Left lung (tissue), 10 donors: ENCODE data around the gene PPP2R2B. TPM values are rescaled to one million over a fixed set of nuclear protein-coding genes. Genes with fewer than 3 reads are reported as not detected.

ENCODE experiments used
- ATAC-seq: fragments of 200-7000 bp; cut with Tn5 transposase; one replicate; pipeline ENCODE4 v1.9.1; 2020; ENCODE audit warnings: moderate library complexity
- DNase-seq, 4 donors: peaks; one replicate each; pipeline ENCODE4 v3.0.0-alpha.2; 2013 to 2020
- H3K27ac ChIP-seq, 2 donors: fragments of 200-600 bp; sonication (generic) in 1 of 2; one replicate each; pipeline versions ENCODE4 v1.5.0 to v1.8.0; 2020 to 2021
- H3K27me3 ChIP-seq, 2 donors: fragments of 200-600 bp; sonication (generic) in 1 of 2; one replicate each; pipeline versions ENCODE4 v1.5.0 to v1.8.0; 2020 to 2021
- H3K36me3 ChIP-seq, 2 donors: fragments of 200-600 bp; sonication (generic) in 1 of 2; one replicate each; pipeline versions ENCODE4 v1.5.0 to v1.8.0; 2020 to 2021
- H3K4me1 ChIP-seq, 2 donors: fragments of 200-600 bp; one replicate each; pipeline ENCODE4 v1.8.0; 2021
- H3K4me3 ChIP-seq, 2 donors: fragments of 200-600 bp; sonication (generic) in 1 of 2; one replicate each; pipeline versions ENCODE4 v1.5.0 to v1.8.0; 2020 to 2021; ENCODE audit warnings: mild to moderate bottlenecking in 1 of 2
- H3K9me3 ChIP-seq, 2 donors: fragments of 200-600 bp; sonication (generic) in 1 of 2; one replicate each; pipeline versions ENCODE4 v1.5.0 to v1.8.0; 2020 to 2021
- CTCF ChIP-seq, 2 donors: fragments of 200-600 bp; sonication (generic) in 1 of 2; IDR thresholded peaks; one replicate each; pipeline versions ENCODE4 v1.5.0 to v1.8.0; 2021; ENCODE audit warnings: antibody characterized with exemption in 2 of 2
- intact Hi-C, 2 donors: fragments of 100-400 bp; cut with DNase I; formaldehyde crosslinking; loops; one replicate each; pipeline versions ENCODE4 v1.11.2 to v1.14.2; 2022
- polyA plus RNA-seq, 6 donors: library from polyadenylated mRNA; unstranded; fragments of 120-200 nt; gene quantifications; one replicate each; pipeline ENCODE4 v1.2.1, GENCODE V29; 2013; ENCODE audit not compliant: insufficient read length in 6 of 6
- total RNA-seq, 2 donors: library from RNA; stranded (reverse); fragmentation: NEBNext Ultra II Directional; extraction: Animal tissue kit (Norgen Biotek cat#: 25700); gene quantifications; one replicate each; pipeline ENCODE4 v1.2.1, GENCODE V29; 2021
- donor health status: DM: no; HTN: yes; CAD: no.
- donor health status: DM: no; HTN: no; CAD: no.

Gene PPP2R2B
- total and polyA plus RNA-seq, 8 donors: 0.23 to 1.5 (median 0.43) TPM

- no peak for DNase-seq
- no peak overlapping the region for H3K4me3 ChIP-seq
- TF ChIP-seq CTCF (IDR thresholded peaks at IDR 0.05): no peak
- H3K36me3 ChIP-seq: no peaks in the 10 kb centered on the region
- no peak overlapping the region for H3K27ac ChIP-seq
- intact Hi-C loops: no loop called here
- ATAC-seq: no peak
- no peaks in the 10 kb centered on the region for H3K9me3 ChIP-seq
- H3K27me3 ChIP-seq: no peaks in the 10 kb centered on the region
- H3K4me1 ChIP-seq: no peaks in the 10 kb centered on the region
Measured at GRCh38 chr5:146889169-146889568, 10.6 kb upstream of the PPP2R2B start.

- Histone ChIP-seq H3K4me3 (no peak overlapping the region), H3K27ac (no peak overlapping the region), H3K9me3 (no peaks in the 10 kb centered on the region), H3K27me3 (no peaks in the 10 kb centered on the region), H3K36me3 (no peaks in the 10 kb centered on the region), H3K4me1 (no peaks in the 10 kb centered on the region)
- ATAC-seq (no peak), DNase-seq (no peak)
- intact Hi-C loops: no loop called here
- TF ChIP-seq CTCF (IDR thresholded peaks at IDR 0.05): no peak
Measured at GRCh38 chr5:146888351-146888978, 9.9 kb upstream of the PPP2R2B start.

- no peaks in the 10 kb centered on the region for H3K9me3 ChIP-seq
- DNase-seq: no peak
- H3K4me3 ChIP-seq: no peak overlapping the region
- no peaks in the 10 kb centered on the region for H3K36me3 ChIP-seq
- peaks cover 0 to 7% of the 10 kb centered on the region in 2 donors for H3K27me3 ChIP-seq
- no peak for TF ChIP-seq CTCF (IDR thresholded peaks at IDR 0.05)
- intact Hi-C loops: no loop called here
- no peak for ATAC-seq
- no peaks in the 10 kb centered on the region for H3K4me1 ChIP-seq
- H3K27ac ChIP-seq: no peak overlapping the region
Measured at GRCh38 chr5:146884066-146884626, 5.6 kb upstream of the PPP2R2B start.

GRCh38 chr5:146883511-146883910 is 5.0 kb upstream of the PPP2R2B start:
- H3K4me3 ChIP-seq: no peak overlapping the region
- intact Hi-C loops: no loop called here
- ATAC-seq: no peak

More at GRCh38 chr5:146883511-146883910, 5.0 kb upstream of the PPP2R2B start:
- Histone ChIP-seq H3K4me1 (peaks cover 2 to 5% of the 10 kb centered on the region in 2 donors), H3K9me3 (no peaks in the 10 kb centered on the region), H3K27me3 (peaks cover 5 to 14% of the 10 kb centered on the region in 2 donors), H3K36me3 (no peaks in the 10 kb centered on the region), H3K27ac (no peak overlapping the region)
- no peak for DNase-seq
- no peak for TF ChIP-seq CTCF (IDR thresholded peaks at IDR 0.05)
